Activated CD8-positive, alpha-beta T cell treated with anti-CD3 and anti-CD28 coated beads, Interleukin-2, amount 10 ng/mL, durations not matched to agents 7 days and 5 days (primary cell): Measurements from ENCODE around the gene CCL4L2. TPM values are rescaled to one million over a fixed set of nuclear protein-coding genes. Genes with fewer than 3 reads are reported as not detected.
"Not testable (repeated sequence)": the region's sequence is repeated elsewhere in the genome, so short reads cannot be mapped to it uniquely, and the experiment has no call there.

Experiments
- ATAC-seq: fragments of 150-1000 bp; cut with Tn5 transposase; one replicate; pipeline ENCODE4 v1.10.0; 2021; ENCODE audit warnings: moderate library complexity
- CTCF ChIA-PET: fragments of 350-600 bp; sonication (Branson Sonifier 250); formaldehyde crosslinking; loops from one replicate; lab custom pipeline; 2021; ENCODE audit warnings: antibody characterized with exemption; lab: Charles Lee
- POLR2A ChIA-PET: fragments of 350-600 bp; sonication (Branson Sonifier 250); formaldehyde crosslinking; loops from one replicate; lab custom pipeline; 2021; ENCODE audit warnings: antibody characterized with exemption; lab: Charles Lee
- DNase-seq: peaks from one replicate; pipeline ENCODE4 v3.0.0-alpha.2; 2020
- H3K27ac Mint-ChIP-seq: one replicate; pipeline ENCODE4 v1.8.0; 2021; ENCODE audit warnings: mild to moderate bottlenecking, mixed read lengths
- H3K27me3 Mint-ChIP-seq: one replicate; pipeline ENCODE4 v1.8.0; 2021; ENCODE audit warnings: low read depth, mixed read lengths
- H3K36me3 Mint-ChIP-seq: one replicate; pipeline ENCODE4 v1.8.0; 2021; ENCODE audit warnings: low read depth, mixed read lengths
- H3K4me1 Mint-ChIP-seq: one replicate; pipeline ENCODE4 v1.8.0; 2021; ENCODE audit warnings: low read depth, mixed read lengths
- H3K4me3 Mint-ChIP-seq: one replicate; pipeline ENCODE4 v1.8.0; 2021; ENCODE audit warnings: mild to moderate bottlenecking, mixed read lengths
- H3K9me3 Mint-ChIP-seq: one replicate; pipeline ENCODE4 v1.8.0; 2022; ENCODE audit warnings: mixed read lengths; ENCODE audit not compliant: insufficient read depth
- total RNA-seq, 2 experiments: library from RNA; stranded (reverse); gene quantifications; one replicate each; pipeline ENCODE4 v1.2.3, GENCODE V29; 2021

Gene CCL4L2
- total RNA-seq, 2 experiments from 2014 or later: 1.2 to 1.5 TPM

- Mint-ChIP-seq H3K4me1 (peaks cover 25% of the 10 kb centered on the region), H3K4me3 (no peak overlapping the region), H3K9me3 (peaks cover 4% of the 10 kb centered on the region), H3K27ac (no peak overlapping the region), H3K36me3 (peaks cover 3% of the 10 kb centered on the region), H3K27me3 (peaks cover 23% of the 10 kb centered on the region)
- ChIA-PET POLR2A (no interaction called here), CTCF (no interaction called here)
- no peak for ATAC-seq
- no peak for DNase-seq
These were observed 2.1 kb downstream of the CCL4L2 start for GRCh38 chr17:36212966-36213365.

- ATAC-seq (no peak), DNase-seq (no peak)
- ChIA-PET CTCF (no interaction called here), POLR2A (no interaction called here)
- H3K4me3 Mint-ChIP-seq: no peak overlapping the region
- H3K4me1 Mint-ChIP-seq: peaks cover 25% of the 10 kb centered on the region
- H3K36me3 Mint-ChIP-seq: peaks cover 4% of the 10 kb centered on the region
- H3K27me3 Mint-ChIP-seq: peaks cover 26% of the 10 kb centered on the region
- H3K27ac Mint-ChIP-seq: no peak overlapping the region
- peaks cover 9% of the 10 kb centered on the region for H3K9me3 Mint-ChIP-seq
These were observed 2.8 kb downstream of the CCL4L2 start for GRCh38 chr17:36213695-36214094.

- H3K9me3 Mint-ChIP-seq: peaks cover 15% of the 10 kb centered on the region
- H3K27ac Mint-ChIP-seq: no peak overlapping the region
- no peak for ATAC-seq
These were observed 4.1 kb downstream of the CCL4L2 start for GRCh38 chr17:36214918-36215317.

GRCh38 chr17:36215406-36216308, 4.8 kb downstream of the CCL4L2 start:
- Mint-ChIP-seq H3K9me3 (peaks cover 15% of the 10 kb centered on the region), H3K27me3 (peaks cover 25% of the 10 kb centered on the region), H3K4me1 (peaks cover 18% of the 10 kb centered on the region)
- H3K36me3 Mint-ChIP-seq, DNase-seq, CTCF ChIA-PET, POLR2A ChIA-PET, H3K4me3 Mint-ChIP-seq, ATAC-seq, H3K27ac Mint-ChIP-seq: not testable (repeated sequence)

More at GRCh38 chr17:36214918-36215317, 4.1 kb downstream of the CCL4L2 start:
- peaks cover 4% of the 10 kb centered on the region for H3K36me3 Mint-ChIP-seq
- H3K4me1 Mint-ChIP-seq: peaks cover 25% of the 10 kb centered on the region
- H3K27me3 Mint-ChIP-seq: peaks cover 28% of the 10 kb centered on the region
- no peak overlapping the region for H3K4me3 Mint-ChIP-seq
- CTCF ChIA-PET: no interaction called here
- POLR2A ChIA-PET: no interaction called here
- DNase-seq: no peak

GRCh38 chr17:36219556-36219955, 8.7 kb downstream of the CCL4L2 start:
- H3K36me3 Mint-ChIP-seq, H3K4me1 Mint-ChIP-seq, ATAC-seq, H3K27ac Mint-ChIP-seq, DNase-seq, H3K4me3 Mint-ChIP-seq, POLR2A ChIA-PET: not testable (repeated sequence)
- CTCF ChIA-PET: interaction anchor here (1.4 kb wide), 1 partner anchor 71 kb away, joined by 3 read pairs; no protein-coding TSS in a partner anchor
- H3K27me3 Mint-ChIP-seq: peaks cover 18% of the 10 kb centered on the region
- peaks cover 15% of the 10 kb centered on the region for H3K9me3 Mint-ChIP-seq

- H3K27me3 Mint-ChIP-seq: peaks cover 12% of the 10 kb centered on the region
- H3K4me1 Mint-ChIP-seq, H3K4me3 Mint-ChIP-seq, H3K36me3 Mint-ChIP-seq, DNase-seq, H3K27ac Mint-ChIP-seq, POLR2A ChIA-PET, ATAC-seq, CTCF ChIA-PET: not testable (repeated sequence)
- H3K9me3 Mint-ChIP-seq: peaks cover 15% of the 10 kb centered on the region
These were observed 10.1 kb downstream of the CCL4L2 start for GRCh38 chr17:36220737-36221580.

- Mint-ChIP-seq H3K9me3 (peaks cover 15% of the 10 kb centered on the region), H3K27me3 (peaks cover 12% of the 10 kb centered on the region)
- CTCF ChIA-PET, H3K4me1 Mint-ChIP-seq, H3K4me3 Mint-ChIP-seq, ATAC-seq, POLR2A ChIA-PET, H3K36me3 Mint-ChIP-seq, H3K27ac Mint-ChIP-seq, DNase-seq: not testable (repeated sequence)
These were observed 10.8 kb downstream of the CCL4L2 start for GRCh38 chr17:36221581-36222100.

- DNase-seq, H3K4me3 Mint-ChIP-seq, H3K27ac Mint-ChIP-seq, H3K27me3 Mint-ChIP-seq, POLR2A ChIA-PET, CTCF ChIA-PET, H3K4me1 Mint-ChIP-seq, H3K36me3 Mint-ChIP-seq, ATAC-seq: not testable (repeated sequence)
- peaks cover 11% of the 10 kb centered on the region for H3K9me3 Mint-ChIP-seq
These were observed 12.1 kb downstream of the CCL4L2 start for GRCh38 chr17:36222967-36223366.

- H3K36me3 Mint-ChIP-seq, CTCF ChIA-PET, ATAC-seq, POLR2A ChIA-PET, H3K9me3 Mint-ChIP-seq, H3K4me3 Mint-ChIP-seq, H3K4me1 Mint-ChIP-seq, H3K27ac Mint-ChIP-seq, H3K27me3 Mint-ChIP-seq: not testable (repeated sequence)
- peak; percentile 56 for DNase-seq
These were observed 18.8 kb downstream of the CCL4L2 start for GRCh38 chr17:36229644-36230043.

- H3K4me3 Mint-ChIP-seq, ATAC-seq, H3K4me1 Mint-ChIP-seq, POLR2A ChIA-PET, H3K27ac Mint-ChIP-seq, H3K36me3 Mint-ChIP-seq, DNase-seq, H3K27me3 Mint-ChIP-seq, CTCF ChIA-PET, H3K9me3 Mint-ChIP-seq: not testable (repeated sequence)
These were observed 31.2 kb downstream of the CCL4L2 start for GRCh38 chr17:36242046-36242445.
